ENCODE results near the gene RAB8B.

Gene RAB8B

DNA sequence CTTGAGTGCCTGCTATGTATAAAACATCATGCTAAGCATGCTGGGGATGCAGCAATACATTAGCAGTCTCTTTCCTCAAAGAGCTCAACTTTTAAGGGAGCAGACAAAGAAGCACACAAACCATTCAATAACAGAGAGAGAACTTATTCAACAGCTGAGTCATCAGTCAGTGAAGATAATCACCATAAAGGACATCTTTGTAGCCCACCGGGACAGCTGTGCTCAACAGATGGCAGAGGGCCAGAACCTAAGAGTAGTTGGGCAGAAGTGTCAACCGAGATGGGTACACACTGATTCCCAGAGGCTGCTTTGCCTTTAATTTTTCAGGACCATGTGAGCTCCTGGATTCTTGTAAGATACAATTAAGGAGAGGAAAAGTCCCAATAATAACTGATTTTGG, 4.2 kb upstream of the RAB8B start:
- intact Hi-C loops (cut with DNase I; ENCODE audit: low total_unique reads), result no loop called here
- no peak overlapping the region for H3K27ac ChIP-seq
- TF ChIP-seq, protein P1, sequence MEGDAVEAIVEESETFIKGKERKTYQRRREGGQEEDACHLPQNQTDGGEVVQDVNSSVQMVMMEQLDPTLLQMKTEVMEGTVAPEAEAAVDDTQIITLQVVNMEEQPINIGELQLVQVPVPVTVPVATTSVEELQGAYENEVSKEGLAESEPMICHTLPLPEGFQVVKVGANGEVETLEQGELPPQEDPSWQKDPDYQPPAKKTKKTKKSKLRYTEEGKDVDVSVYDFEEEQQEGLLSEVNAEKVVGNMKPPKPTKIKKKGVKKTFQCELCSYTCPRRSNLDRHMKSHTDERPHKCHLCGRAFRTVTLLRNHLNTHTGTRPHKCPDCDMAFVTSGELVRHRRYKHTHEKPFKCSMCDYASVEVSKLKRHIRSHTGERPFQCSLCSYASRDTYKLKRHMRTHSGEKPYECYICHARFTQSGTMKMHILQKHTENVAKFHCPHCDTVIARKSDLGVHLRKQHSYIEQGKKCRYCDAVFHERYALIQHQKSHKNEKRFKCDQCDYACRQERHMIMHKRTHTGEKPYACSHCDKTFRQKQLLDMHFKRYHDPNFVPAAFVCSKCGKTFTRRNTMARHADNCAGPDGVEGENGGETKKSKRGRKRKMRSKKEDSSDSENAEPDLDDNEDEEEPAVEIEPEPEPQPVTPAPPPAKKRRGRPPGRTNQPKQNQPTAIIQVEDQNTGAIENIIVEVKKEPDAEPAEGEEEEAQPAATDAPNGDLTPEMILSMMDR (IDR thresholded peaks at IDR 0.05), result no peak

DNA sequence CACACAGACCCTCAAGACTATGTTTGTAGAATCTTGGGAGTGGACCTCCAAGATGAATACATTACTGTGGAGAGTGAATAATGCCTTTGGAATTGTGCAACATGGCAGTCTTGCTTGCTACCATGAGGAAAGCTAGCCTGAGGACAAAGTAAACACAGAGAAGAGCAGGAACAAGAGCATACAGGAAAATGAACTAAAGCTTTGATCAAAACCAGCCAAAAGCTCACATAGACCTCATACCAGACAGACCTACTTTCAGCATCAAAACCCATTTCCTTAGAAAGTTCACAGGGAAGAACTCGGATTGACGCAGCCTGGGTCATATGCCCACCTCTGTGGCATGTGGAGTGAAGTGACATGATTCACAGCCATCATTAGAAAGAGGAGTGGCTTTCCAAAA, 3.3 kb upstream of the RAB8B start:
- Histone ChIP-seq H3K4me3 (no peak overlapping the region), H3K4me1 (peaks cover 0 to 16% (median 3%) of the 10 kb centered on the region in 4 donors), H3K36me3 (no peaks in the 10 kb centered on the region), H3K9me3 (no peaks in the 10 kb centered on the region), H3K27ac (no peak overlapping the region), H3K27me3 (no peaks in the 10 kb centered on the region)
- no peak for DNase-seq
- TF ChIP-seq, protein P1 (IDR thresholded peaks at IDR 0.05), result no peak
- intact Hi-C loops (cut with DNase I; ENCODE audit: low total_unique reads), result no loop called here

More for the DNA sequence above, 4.2 kb upstream of the RAB8B start:
- H3K36me3 ChIP-seq, result no peaks in the 10 kb centered on the region
- no peaks in the 10 kb centered on the region for H3K9me3 ChIP-seq
- no peak overlapping the region for H3K4me3 ChIP-seq
- no peaks in the 10 kb centered on the region for H3K27me3 ChIP-seq
- H3K4me1 ChIP-seq, result peaks cover 0 to 8% (median 3%) of the 10 kb centered on the region in 4 donors
- DNase-seq, result no peak

DNA sequence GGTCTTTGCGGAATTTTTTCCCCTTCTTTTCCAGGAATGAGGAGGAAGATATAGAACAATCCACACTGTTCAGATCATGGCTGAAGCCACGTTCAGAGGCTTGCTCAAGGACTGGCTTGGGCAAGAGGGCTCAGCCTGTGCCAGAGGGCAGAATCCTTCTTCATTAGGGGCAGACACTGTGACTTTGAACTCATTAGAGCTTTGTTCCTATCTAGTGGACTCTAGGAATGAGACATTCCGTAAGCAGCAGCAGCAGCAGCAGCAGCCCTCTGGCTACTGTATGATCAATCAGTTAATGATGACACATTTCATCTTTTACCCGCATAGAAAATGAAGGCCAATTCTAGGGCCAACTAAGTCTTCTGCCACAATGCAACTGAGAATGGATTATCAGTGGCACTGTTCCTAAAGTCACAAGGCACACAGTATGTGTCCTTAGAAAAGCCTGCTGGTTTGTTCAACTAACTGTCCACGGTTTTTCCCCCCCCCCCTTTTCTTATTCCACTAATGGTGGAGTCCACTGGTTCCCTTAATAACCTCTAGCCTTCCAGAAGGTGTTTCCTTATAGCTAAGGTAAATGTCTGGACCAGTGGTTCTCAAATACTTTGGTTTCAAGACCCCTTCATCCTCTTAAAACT, 1.7 kb upstream of the RAB8B start:
- intact Hi-C loops (cut with DNase I; ENCODE audit: low total_unique reads), result no loop called here
- no peak overlapping the region for H3K27ac ChIP-seq
- no peaks in the 10 kb centered on the region for H3K27me3 ChIP-seq
- H3K36me3 ChIP-seq, result no peaks in the 10 kb centered on the region
- no peak overlapping the region for H3K4me3 ChIP-seq
- peaks cover 0 to 25% (median 7%) of the 10 kb centered on the region in 4 donors for H3K4me1 ChIP-seq
- H3K9me3 ChIP-seq, result no peaks in the 10 kb centered on the region
- TF ChIP-seq, protein P1 (IDR thresholded peaks at IDR 0.05), result no peak
- DNase-seq, result no peak

DNA sequence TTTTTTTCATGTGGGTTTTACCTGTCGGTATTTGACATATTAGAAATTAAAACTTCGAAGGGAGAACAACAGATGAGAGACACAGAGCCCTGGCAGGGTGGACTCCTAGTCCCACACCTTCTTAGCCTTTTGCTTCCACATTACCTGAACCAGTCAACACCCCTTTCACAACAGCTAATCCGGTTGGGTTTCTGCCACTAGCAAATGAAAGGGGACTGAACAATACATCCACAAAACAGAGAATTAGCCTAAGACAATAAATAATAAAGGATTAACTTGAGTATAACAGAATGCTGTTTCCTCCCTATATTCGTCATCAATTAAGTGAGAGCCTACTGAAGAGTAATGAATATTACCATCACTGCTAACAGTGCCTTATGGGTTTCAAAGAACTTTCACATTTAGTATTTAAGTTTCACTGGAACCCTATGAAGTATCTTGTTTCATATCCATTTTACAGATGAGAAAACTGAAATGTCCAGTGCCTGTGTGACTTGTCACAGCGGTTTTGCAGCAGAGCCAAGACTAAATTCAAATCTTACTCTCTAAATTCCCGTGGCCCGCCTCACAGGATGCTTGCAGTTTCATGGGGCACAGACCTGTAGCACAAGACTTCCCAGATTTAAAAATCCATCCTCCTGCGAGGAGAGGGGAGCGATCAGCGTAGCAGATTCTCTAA, 1.0 kb upstream of the RAB8B start:
- Histone ChIP-seq H3K27me3 (no peaks in the 10 kb centered on the region), H3K27ac (peak overlapping the region; percentile 85 to 91), H3K4me1 (peaks cover 0 to 25% (median 7%) of the 10 kb centered on the region in 4 donors), H3K36me3 (no peaks in the 10 kb centered on the region), H3K4me3 (peak overlapping the region; percentile 81 to 97), H3K9me3 (no peaks in the 10 kb centered on the region)
- intact Hi-C loops (cut with DNase I; ENCODE audit: low total_unique reads), result no loop called here
- TF ChIP-seq, protein P1 (IDR thresholded peaks at IDR 0.05), result no peak
- DNase-seq, result no peak

DNA sequence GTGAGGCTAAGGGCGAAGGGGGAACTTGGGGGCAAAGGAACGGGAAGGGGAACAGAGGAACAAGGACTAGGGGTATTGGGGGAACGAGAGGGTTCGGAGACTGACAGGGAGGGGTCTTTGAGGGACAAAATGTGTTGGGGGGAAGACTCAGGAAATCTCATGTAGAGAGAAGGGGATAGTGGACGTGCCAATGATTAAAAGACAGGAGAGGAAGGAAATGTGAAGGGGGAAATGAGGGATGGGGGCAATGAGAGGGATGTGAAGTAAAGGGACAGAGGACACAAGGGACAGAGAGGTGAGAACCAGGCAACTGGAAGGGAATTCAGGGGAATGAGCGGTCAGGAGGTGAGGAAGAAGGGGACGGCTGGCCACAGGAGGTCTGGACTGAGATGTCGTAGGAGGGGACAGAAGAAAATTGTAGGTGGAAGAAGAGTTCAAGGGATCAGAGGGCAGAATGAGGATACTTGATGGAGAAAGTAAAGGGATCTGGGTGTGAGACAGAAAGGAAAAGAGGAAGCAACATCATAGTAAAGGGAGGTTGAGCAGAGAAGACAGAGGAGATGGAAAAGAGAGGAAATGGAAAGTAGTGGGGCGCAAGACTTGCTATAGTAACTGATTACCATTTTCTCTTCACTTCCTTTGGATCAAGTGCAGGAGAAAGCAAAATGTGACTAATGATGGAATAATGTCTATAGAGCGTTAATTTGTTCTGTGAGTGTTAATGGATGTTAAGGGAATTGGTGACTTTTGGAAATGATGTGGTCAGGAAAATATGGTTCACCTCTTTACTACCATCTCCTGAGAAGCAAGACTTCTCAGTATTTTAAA, 749 bp downstream of the RAB8B start:
- Histone ChIP-seq H3K9me3 (no peaks in the 10 kb centered on the region), H3K4me1 (peaks cover 0 to 40% (median 12%) of the 10 kb centered on the region in 4 donors), H3K27me3 (no peaks in the 10 kb centered on the region), H3K36me3 (no peaks in the 10 kb centered on the region), H3K27ac (peak overlapping the region; percentile 85 to 91), H3K4me3 (peak overlapping the region; percentile 81 to 97)
- TF ChIP-seq, protein P1 (IDR thresholded peaks at IDR 0.05), result no peak
- intact Hi-C loops (cut with DNase I; ENCODE audit: low total_unique reads), result no loop called here
- DNase-seq, result no peak

Measured in tibial artery (tissue), 4 donors.